Gastrocnemius medialis (tissue), 4 donors: ENCODE measurements around the gene PEDS1. TPM values are rescaled to one million over a fixed set of nuclear protein-coding genes. Genes with fewer than 3 reads are reported as not detected.

ENCODE experiments used
- ATAC-seq, 2 donors: fragments of 150-250 bp; one replicate each; pipeline ENCODE4 v1.9.1; 2016
- DNase-seq, 2 donors: peaks; one replicate each; pipeline ENCODE4 v3.0.0-alpha.2; 2019
- H3K27ac ChIP-seq, 4 donors: fragments of 200-600 bp; sonication (generic); 1 replicate in 1 of 4; 2 replicates in 3 of 4; pipeline ENCODE4 v1.5.1; 2016 to 2018; ENCODE audit warnings: mild to moderate bottlenecking in 2 of 4, moderate library complexity in 1 of 4
- H3K27me3 ChIP-seq, 3 donors: fragments of 200-600 bp; sonication (generic) in 2 of 3; 1 replicate in 1 of 3; 2 replicates in 2 of 3; pipeline versions ENCODE4 v1.5.1 to v1.6.0; 2016 to 2019; ENCODE audit warnings: mild to moderate bottlenecking in 1 of 3, moderate library complexity in 1 of 3
- H3K36me3 ChIP-seq, 2 donors: fragments of 200-600 bp; sonication (generic) in 1 of 2; one replicate each; pipeline ENCODE4 v1.5.1; 2017 to 2018
- H3K4me1 ChIP-seq, 2 donors: fragments of 200-600 bp; sonication (generic) in 1 of 2; one replicate each; pipeline ENCODE4 v1.5.1; 2016 to 2017; ENCODE audit warnings: mild to moderate bottlenecking in 2 of 2
- H3K4me3 ChIP-seq, 4 donors: fragments of 200-600 bp; sonication (generic) in 3 of 4; 1 replicate in 1 of 4; 2 replicates in 3 of 4; pipeline ENCODE4 v1.5.1; 2016 to 2019; ENCODE audit warnings: mild to moderate bottlenecking in 2 of 4
- H3K9me3 ChIP-seq, 3 donors: fragments of 200-600 bp; sonication (generic) in 2 of 3; 1 replicate in 1 of 3; 2 replicates in 2 of 3; pipeline ENCODE4 v1.5.1; 2016 to 2019
- CTCF ChIP-seq, 5 experiments: fragments of 450-650 bp in 3 of 5; fragments of 200-600 bp in 2 of 5; sonication (generic) in 2 of 5; IDR thresholded peaks in 4 of 5; conservative IDR thresholded peaks in 1 of 5; 1 replicate in 4 of 5; 2 replicates in 1 of 5; pipeline ENCODE4 v1.5.1; 2016 to 2019; ENCODE audit warnings: antibody characterized with exemption in 5 of 5, mild to moderate bottlenecking in 3 of 5, moderate library complexity in 3 of 5
- POLR2A ChIP-seq, 2 donors: fragments of 450-650 bp; IDR thresholded peaks; one replicate each; pipeline ENCODE4 v1.6.1; 2017; ENCODE audit warnings: antibody characterized with exemption in 2 of 2, mild to moderate bottlenecking in 2 of 2, moderate library complexity in 2 of 2
- in situ Hi-C, 4 donors: fragments of 200-750 bp; cut with MboI; loops; one replicate each; pipeline versions ENCODE4 v1.15.0 to v1.8.0; 2017; ENCODE audit warnings: low sequenced_read_pairs in 4 of 4
- intact Hi-C: fragments of 100-400 bp; cut with DNase I; formaldehyde crosslinking; loops from one replicate; pipeline ENCODE4 v1.15.1; 2023; ENCODE audit warnings: low total_unique reads
- total RNA-seq, 4 donors: library from RNA; depleted of rRNA; stranded (reverse); fragments of >200 nt; gene quantifications; one replicate each; pipeline versions ENCODE4 v1.1.0 to v1.2.3, GENCODE V29; 2016

Gene PEDS1
- total RNA-seq, 4 donors from 2014 or later = 33.2 to 77.9 (median 38.2) TPM

GRCh38 chr20:50115591-50116367, 37.7 kb downstream of the PEDS1 start:
- no peaks in the 10 kb centered on the region for H3K27me3 ChIP-seq
- TF ChIP-seq POLR2A (IDR thresholded peaks at IDR 0.05) (peak; percentile 45 to 51), CTCF (IDR thresholded peaks at IDR 0.05 in 4 of 5, conservative IDR thresholded peaks at IDR 0.05 in 1 of 5) (no peak)
- no peaks in the 10 kb centered on the region for H3K36me3 ChIP-seq
- ATAC-seq (peak; percentile 85 to 87), DNase-seq (peak; percentile 97)
- H3K9me3 ChIP-seq = no peaks in the 10 kb centered on the region
- H3K4me3 ChIP-seq = peak overlapping the region; percentile 55 to 63 (median 59)
- peaks cover 37 to 40% of the 10 kb centered on the region in 2 donors for H3K4me1 ChIP-seq
- H3K27ac ChIP-seq = peak overlapping the region; percentile 80 to 98 (median 88)
- in situ Hi-C loops (loop anchor here in 1 of 4 donors (5.0 kb wide), 1 partner anchor 52 kb away; no protein-coding TSS in a partner anchor), intact Hi-C loops (loop anchor here (10.0 kb wide), 2 partner anchors 179 to 349 kb away; no protein-coding TSS in a partner anchor)

- ATAC-seq (no peak), DNase-seq (no peak)
- H3K4me1 ChIP-seq = peaks cover 41 to 44% of the 10 kb centered on the region in 2 donors
- H3K4me3 ChIP-seq = peak overlapping the region; percentile 55 to 63 (median 59)
- H3K36me3 ChIP-seq = no peaks in the 10 kb centered on the region
- H3K27me3 ChIP-seq = no peaks in the 10 kb centered on the region
- intact Hi-C loops (loop anchor here (10.0 kb wide), 2 partner anchors 180 to 350 kb away; no protein-coding TSS in a partner anchor), in situ Hi-C loops (loop anchor here in 1 of 4 donors (5.0 kb wide), 1 partner anchor 52 kb away; no protein-coding TSS in a partner anchor)
- TF ChIP-seq CTCF (IDR thresholded peaks at IDR 0.05 in 4 of 5, conservative IDR thresholded peaks at IDR 0.05 in 1 of 5) (no peak), POLR2A (IDR thresholded peaks at IDR 0.05) (no peak)
- H3K27ac ChIP-seq = peak overlapping the region; percentile 80 to 98 (median 88)
- no peaks in the 10 kb centered on the region for H3K9me3 ChIP-seq
Measured at GRCh38 chr20:50115041-50115512, 38.4 kb downstream of the PEDS1 start.

- no peak for DNase-seq
- no peak for ATAC-seq
- in situ Hi-C loops = no loop called here
- intact Hi-C loops = loop anchor here (5.0 to 10.0 kb wide), 3 partner anchors 181 to 464 kb away; no protein-coding TSS in a partner anchor
- Histone ChIP-seq H3K36me3 (no peaks in the 10 kb centered on the region), H3K27me3 (no peaks in the 10 kb centered on the region), H3K27ac (peak overlapping the region; percentile 95 to 99 (median 98)), H3K4me1 (peaks cover 55 to 58% of the 10 kb centered on the region in 2 donors), H3K9me3 (no peaks in the 10 kb centered on the region), H3K4me3 (peak overlapping the region; percentile 72 to 97 (median 94))
- TF ChIP-seq CTCF (IDR thresholded peaks at IDR 0.05 in 4 of 5, conservative IDR thresholded peaks at IDR 0.05 in 1 of 5) (no peak), POLR2A (IDR thresholded peaks at IDR 0.05) (no peak)
Measured at GRCh38 chr20:50113420-50114224, 39.9 kb downstream of the PEDS1 start.

GRCh38 chr20:50112512-50113419, 40.8 kb downstream of the PEDS1 start, which contains the start of gene UBE2V1:
TSS of gene UBE2V1 (minus strand) at chr20:50113150. CDS start at chr20:50113128, 22 bp downstream.
- H3K36me3 ChIP-seq = no peaks in the 10 kb centered on the region
- peak within 1 kb of the TSS; percentile 95 to 99 (median 98) for H3K27ac ChIP-seq
- ATAC-seq (peak; percentile 75 to 76), DNase-seq (peak; percentile 87 to 88)
- peak within 1 kb of the TSS; percentile 72 to 97 (median 94) for H3K4me3 ChIP-seq
- in situ Hi-C loops (no loop called here), intact Hi-C loops (loop anchor here (5.0 to 10.0 kb wide), 3 partner anchors 182 to 465 kb away; no protein-coding TSS in a partner anchor)
- peaks cover 63 to 66% of the 10 kb centered on the region in 2 donors for H3K4me1 ChIP-seq
- no peaks in the 10 kb centered on the region for H3K9me3 ChIP-seq
- no peaks in the 10 kb centered on the region for H3K27me3 ChIP-seq
- TF ChIP-seq CTCF (IDR thresholded peaks at IDR 0.05 in 4 of 5, conservative IDR thresholded peaks at IDR 0.05 in 1 of 5) (peak in 3 of 5 experiments; percentile 30 to 50 (median 42)), POLR2A (IDR thresholded peaks at IDR 0.05) (peak; percentile 90 to 91)
